ENCODE measurements around the gene RBM33. TPM values are rescaled to one million over a fixed set of nuclear protein-coding genes. Genes with fewer than 3 reads are reported as not detected.

The RBM33 gene
- total RNA-seq, 1 donor from 2014 or later = 30.8 TPM

- Histone ChIP-seq H3K4me3 (no peak overlapping the region), H3K4me1 (peaks cover 78% of the 10 kb centered on the region), H3K9me3 (replicated peaks) (peaks cover 2% of the 10 kb centered on the region), H3K27me3 (ENCODE audit: low read depth) (no peaks in the 10 kb centered on the region), H3K27ac (replicated peaks) (no peak overlapping the region), H3K36me3 (peaks cover 4% of the 10 kb centered on the region)
- no peak for DNase-seq
- intact Hi-C loops (cut with micrococcal nuclease) = no loop called here
- TF ChIP-seq CTCF (IDR thresholded peaks at IDR 0.05; ENCODE audit: borderline replicate concordance) = no peak
Observed at GRCh38 chr7:155752756-155753445, 108.4 kb downstream of the RBM33 start.

- no peak overlapping the region for H3K27ac ChIP-seq (replicated peaks)
- no peaks in the 10 kb centered on the region for H3K27me3 ChIP-seq (ENCODE audit: low read depth)
- H3K4me3 ChIP-seq = no peak overlapping the region
- TF ChIP-seq CTCF (IDR thresholded peaks at IDR 0.05; ENCODE audit: borderline replicate concordance) = no peak
- intact Hi-C loops (cut with micrococcal nuclease) = no loop called here
- H3K9me3 ChIP-seq (replicated peaks) = peaks cover 2% of the 10 kb centered on the region
- no peak for DNase-seq
- peaks cover 73% of the 10 kb centered on the region for H3K4me1 ChIP-seq
- peaks cover 4% of the 10 kb centered on the region for H3K36me3 ChIP-seq
Observed at GRCh38 chr7:155753446-155753965, 109.0 kb downstream of the RBM33 start.

- DNase-seq = no peak
- peaks cover 67% of the 10 kb centered on the region for H3K4me1 ChIP-seq
- no peak for TF ChIP-seq CTCF (IDR thresholded peaks at IDR 0.05; ENCODE audit: borderline replicate concordance)
- H3K36me3 ChIP-seq = peaks cover 4% of the 10 kb centered on the region
- H3K4me3 ChIP-seq = no peak overlapping the region
- H3K27ac ChIP-seq (replicated peaks) = no peak overlapping the region
- peaks cover 2% of the 10 kb centered on the region for H3K9me3 ChIP-seq (replicated peaks)
- H3K27me3 ChIP-seq (ENCODE audit: low read depth) = no peaks in the 10 kb centered on the region
- intact Hi-C loops (cut with micrococcal nuclease) = no loop called here
Observed at GRCh38 chr7:155754165-155754564, 109.7 kb downstream of the RBM33 start.

GRCh38 chr7:155755026-155755425 is 110.6 kb downstream of the RBM33 start:
- Histone ChIP-seq H3K4me3 (no peak overlapping the region), H3K9me3 (replicated peaks) (peaks cover 2% of the 10 kb centered on the region), H3K27me3 (ENCODE audit: low read depth) (no peaks in the 10 kb centered on the region), H3K27ac (replicated peaks) (no peak overlapping the region), H3K4me1 (peaks cover 63% of the 10 kb centered on the region), H3K36me3 (peaks cover 9% of the 10 kb centered on the region)
- no peak for DNase-seq
- no peak for TF ChIP-seq CTCF (IDR thresholded peaks at IDR 0.05; ENCODE audit: borderline replicate concordance)
- intact Hi-C loops (cut with micrococcal nuclease) = no loop called here

GRCh38 chr7:155756322-155756721 is 111.9 kb downstream of the RBM33 start:
- H3K4me3 ChIP-seq = no peak overlapping the region
- H3K27ac ChIP-seq (replicated peaks) = no peak overlapping the region
- DNase-seq = no peak
- peaks cover 63% of the 10 kb centered on the region for H3K4me1 ChIP-seq
- peaks cover 2% of the 10 kb centered on the region for H3K9me3 ChIP-seq (replicated peaks)
- TF ChIP-seq CTCF (IDR thresholded peaks at IDR 0.05; ENCODE audit: borderline replicate concordance) = no peak
- peaks cover 10% of the 10 kb centered on the region for H3K36me3 ChIP-seq
- H3K27me3 ChIP-seq (ENCODE audit: low read depth) = no peaks in the 10 kb centered on the region
- intact Hi-C loops (cut with micrococcal nuclease) = no loop called here
